GM21576 (cell line): ENCODE measurements around the gene SDE2.

Experiments used
- ATAC-seq: cut with Tn5 transposase; IDR thresholded peaks from one replicate; pipeline ENCODE4 v1.9.1; 2021; ENCODE audit warnings: mild to moderate bottlenecking, moderate library complexity; ENCODE audit not compliant: unreplicated experiment

Gene SDE2

GRCh38 chr1:225999227-225999911, at the start of gene SDE2:
Gene SDE2, minus strand, starts transcription at chr1:225999343. Its CDS starts 31 bp downstream, at chr1:225999312.
- ATAC-seq = peak; percentile 79

DNA sequence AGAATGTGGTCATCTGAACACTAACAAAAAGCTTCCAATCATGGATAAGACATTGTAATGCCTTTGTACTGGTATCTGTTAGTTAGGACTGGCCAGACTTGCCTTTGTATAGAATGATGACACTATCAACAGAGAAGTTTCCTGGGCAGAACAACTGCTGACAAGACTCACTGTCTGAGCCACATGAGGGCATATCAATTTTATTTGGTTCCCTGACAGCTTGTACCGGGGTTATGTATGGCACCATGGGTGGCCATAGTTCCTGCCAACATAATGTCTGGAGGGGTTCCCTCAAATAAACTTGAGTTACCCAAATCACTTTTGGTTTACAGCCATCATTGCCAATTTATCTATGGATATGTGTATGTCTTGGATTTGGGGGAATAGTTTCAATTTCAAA, 49.7 kb upstream of the SDE2 start:
- no peak for ATAC-seq

- no peak for ATAC-seq
Observed at GRCh38 chr1:226047495-226047894, 48.4 kb upstream of the SDE2 start.

- no peak for ATAC-seq
Observed at GRCh38 chr1:226046240-226046639, 47.1 kb upstream of the SDE2 start.

DNA sequence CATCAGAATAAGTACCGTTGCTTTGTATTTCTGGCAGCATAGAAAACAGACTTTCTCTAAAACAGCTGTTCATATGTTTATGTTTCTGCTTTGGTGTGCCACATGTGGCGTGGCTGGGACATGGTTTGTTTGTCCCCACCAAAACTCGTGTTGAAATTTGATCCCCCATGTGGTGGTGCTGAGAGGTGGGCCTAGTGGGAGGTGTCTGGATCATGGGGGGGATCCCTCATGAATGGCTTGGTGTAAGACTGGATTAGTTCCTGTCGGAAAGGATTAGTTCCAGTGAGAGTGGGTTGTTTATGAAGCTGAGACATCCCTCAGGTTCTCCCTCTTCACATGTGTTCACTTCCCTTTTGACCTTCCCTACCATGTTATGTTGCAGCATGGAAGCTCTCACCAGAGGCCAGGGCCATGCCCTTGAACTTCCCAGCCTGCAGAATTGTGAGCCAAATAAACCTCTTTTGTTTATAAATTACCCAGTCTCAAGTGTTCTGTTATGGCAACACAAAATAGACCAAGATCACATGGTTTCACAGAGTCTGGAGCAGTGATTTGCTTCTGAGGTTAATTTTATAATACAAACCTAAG, 45.5 kb upstream of the SDE2 start:
- ATAC-seq = no peak

DNA sequence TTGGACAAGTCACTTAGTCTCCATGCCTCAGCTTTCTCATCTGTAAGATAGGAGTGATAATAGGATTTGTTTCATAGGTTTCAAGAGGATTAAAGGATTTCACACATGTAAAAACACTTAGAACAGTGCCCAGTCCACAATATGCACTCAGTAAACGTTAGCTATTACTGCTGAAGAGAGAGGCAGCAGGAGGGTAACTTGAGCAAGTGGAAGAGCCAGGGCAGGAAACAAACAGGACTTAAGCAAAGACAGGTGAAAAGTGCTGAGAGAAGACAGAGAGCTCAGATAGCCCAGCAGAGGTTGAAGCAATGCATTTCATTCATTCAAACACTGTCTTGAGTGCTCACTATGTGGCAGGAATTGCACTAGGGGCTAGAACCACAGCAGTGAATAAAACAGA, 42.3 kb upstream of the SDE2 start:
- no peak for ATAC-seq

GRCh38 chr1:226038661-226039060, 39.5 kb upstream of the SDE2 start:
- ATAC-seq = no peak

DNA sequence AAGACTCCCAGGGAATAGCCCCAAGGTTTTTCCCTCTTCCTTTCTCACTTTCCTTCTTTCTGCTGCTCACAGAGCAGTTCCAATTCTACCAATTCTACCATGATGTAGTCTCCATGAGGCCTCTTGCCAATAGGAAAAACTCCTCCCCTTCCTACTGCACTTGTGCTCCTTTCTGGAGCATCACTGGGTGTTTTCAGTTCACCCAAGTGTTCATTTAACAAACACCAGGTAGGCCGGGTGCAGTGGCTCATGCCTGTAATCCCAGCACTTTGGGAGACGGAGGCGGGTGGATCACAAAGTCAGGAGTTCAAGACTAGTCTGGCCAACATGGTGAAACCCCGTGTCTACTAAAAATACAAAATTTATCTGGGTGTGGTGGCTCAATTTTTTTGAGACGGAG, 36.8 kb upstream of the SDE2 start:
- ATAC-seq = no peak

DNA sequence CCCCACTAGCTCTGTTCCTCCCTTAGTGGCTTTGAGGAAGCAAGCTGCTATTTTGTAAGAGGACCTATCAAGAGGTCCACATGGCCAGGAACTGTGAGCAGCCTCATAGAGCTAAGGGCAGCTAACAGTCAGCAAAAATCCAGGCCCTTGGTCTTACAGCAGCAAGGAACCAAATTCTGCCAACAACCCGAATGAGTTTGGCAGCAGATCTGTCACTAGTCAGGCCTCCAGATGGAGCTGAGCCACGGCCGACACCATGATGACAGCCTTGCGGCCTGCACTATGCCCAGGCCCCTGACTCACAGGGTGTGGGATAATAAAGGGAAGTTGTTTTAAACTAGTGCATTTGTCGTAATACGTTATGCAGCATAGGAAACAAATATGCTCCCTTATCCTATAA, 35.3 kb upstream of the SDE2 start:
- ATAC-seq = no peak

- ATAC-seq = no peak
Observed at GRCh38 chr1:226033991-226034390, 34.8 kb upstream of the SDE2 start.

DNA sequence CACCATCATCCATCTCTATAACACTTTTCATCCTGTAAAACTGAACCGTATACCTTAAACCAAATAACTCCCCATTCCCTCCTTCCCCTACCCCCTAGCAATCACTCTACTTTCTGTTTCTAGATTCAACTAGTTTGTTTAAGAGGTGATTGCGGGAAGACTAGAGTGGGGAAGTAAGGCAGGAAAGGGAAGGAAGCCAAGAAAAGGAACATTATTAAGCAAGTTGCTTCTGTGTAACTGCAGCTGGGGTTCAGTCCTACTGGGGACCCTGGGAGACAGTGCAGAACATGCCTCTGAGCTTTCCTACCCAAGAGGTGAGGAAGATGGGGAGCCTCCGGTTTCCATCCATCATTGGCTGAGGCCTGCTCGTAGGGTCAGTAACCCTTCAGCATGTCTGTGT, 34.4 kb upstream of the SDE2 start:
- no peak for ATAC-seq

DNA sequence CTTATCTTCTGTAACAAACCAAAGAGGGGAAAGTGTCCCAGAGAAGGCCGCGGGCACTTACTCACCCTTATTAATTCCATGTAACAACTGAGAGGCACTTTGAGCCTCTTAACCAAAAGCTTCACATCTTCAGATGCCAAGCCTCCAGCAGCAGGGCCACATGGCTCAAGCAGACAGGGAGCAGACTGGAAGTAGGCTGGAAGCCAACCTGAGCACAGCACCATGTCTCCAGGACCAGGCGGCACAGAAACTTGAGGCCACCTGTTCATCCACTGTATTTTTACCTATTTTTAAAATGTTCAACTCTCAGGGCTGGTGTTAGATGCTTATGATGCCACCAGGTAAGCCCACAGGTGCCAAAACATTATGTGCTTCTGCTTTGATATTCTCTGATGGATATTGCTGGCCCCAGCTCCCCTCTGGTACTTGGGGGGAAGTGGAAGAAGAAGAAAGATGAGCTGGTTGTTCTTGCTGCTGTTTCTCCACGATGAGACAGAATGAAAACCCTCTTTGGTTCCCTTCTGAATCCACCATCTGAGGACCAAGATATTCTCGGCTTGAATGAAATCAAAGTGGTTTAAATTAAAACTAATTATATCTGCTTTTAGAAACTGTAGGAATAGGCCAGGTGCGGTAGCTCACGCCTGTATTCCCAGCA, 30.6 kb upstream of the SDE2 start:
- no peak for ATAC-seq

DNA sequence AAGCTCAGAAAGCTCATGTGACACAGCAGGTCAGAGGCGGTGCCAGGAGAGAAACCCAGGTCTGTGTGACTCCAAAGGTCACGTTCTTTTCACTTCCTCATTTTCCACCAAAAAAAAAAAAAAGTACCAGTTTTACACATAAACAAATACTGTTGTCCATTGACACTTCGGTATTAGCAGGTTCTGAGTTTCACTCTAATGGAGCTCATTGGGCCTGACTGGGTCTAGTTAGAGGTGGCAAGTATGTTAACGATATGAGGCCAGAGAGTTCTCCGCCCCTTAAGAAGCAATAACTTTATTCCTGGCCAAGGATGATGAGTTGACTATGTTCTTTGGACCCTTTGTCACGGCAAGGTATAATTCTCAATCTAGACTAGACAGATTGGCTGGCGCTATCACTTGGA, 30.0 kb upstream of the SDE2 start:
- ATAC-seq = peak; percentile 84

- ATAC-seq = no peak
Observed at GRCh38 chr1:226027538-226028217, 28.5 kb upstream of the SDE2 start.

GRCh38 chr1:226026833-226027232, 27.7 kb upstream of the SDE2 start:
- ATAC-seq = no peak

DNA sequence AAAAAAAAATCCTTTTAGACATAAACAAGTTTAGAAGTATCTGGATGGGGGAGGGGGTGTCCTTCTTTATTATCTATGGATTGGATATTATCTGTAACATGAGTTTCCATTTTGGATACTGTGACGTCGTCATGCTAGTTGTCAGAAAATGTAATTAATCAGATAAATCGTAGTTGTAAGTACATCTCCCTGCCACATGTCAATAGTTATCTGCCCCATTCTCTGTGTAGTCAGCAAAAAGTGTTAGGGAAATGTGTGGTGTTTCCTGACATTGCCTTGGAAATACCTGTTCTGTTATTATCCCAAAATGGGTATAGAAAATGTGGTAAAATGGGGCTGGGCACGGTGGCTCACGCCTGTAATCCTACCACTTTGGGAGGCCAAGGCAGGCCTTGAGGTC, 24.6 kb upstream of the SDE2 start:
- ATAC-seq = no peak

DNA sequence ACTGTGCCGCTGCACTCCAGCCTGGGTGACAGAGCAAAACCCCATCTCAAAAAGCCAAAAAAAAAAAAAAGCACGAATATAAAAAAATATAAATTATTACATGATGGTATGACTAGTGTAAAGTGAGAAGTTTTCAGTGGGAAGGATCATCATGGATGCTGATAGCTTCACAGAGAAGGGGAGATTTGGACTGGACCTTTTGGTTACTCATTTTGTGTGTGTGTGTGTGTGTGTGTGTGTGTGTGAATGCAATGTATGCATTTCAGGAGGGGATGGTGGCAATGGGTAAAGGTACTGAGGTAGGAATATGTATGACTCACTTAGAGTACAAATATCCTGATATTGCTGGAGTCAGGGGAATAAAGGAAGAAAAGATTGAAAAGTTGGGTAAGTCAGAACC, 22.7 kb upstream of the SDE2 start:
- no peak for ATAC-seq

DNA sequence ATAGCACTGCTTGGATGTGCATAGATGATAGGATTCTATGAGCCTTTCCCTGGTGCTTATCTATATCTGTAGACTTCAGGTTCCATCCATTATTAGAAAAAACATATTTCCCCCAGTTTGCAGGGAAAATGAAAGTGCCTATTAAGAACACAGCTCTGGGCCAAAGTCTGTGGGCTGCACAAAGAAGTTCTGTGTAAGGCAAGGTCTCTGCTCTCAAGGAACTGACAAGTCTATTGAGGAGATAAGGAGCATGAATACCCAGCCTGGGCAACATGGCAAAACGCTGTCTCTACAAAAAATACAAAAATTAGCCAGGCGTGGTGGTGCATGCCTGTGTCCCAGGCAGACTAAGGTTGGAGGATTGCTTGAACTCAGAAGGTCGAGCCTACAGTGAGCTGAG, 22.3 kb upstream of the SDE2 start:
- no peak for ATAC-seq

- no peak for ATAC-seq
Observed at GRCh38 chr1:226019572-226019971, 20.4 kb upstream of the SDE2 start.

GRCh38 chr1:226017070-226017469, 17.9 kb upstream of the SDE2 start:
- no peak for ATAC-seq

GRCh38 chr1:226009650-226010044, 10.5 kb upstream of the SDE2 start:
- no peak for ATAC-seq
